Cardiac fibroblast (primary cell): Measurements from ENCODE around the gene PLET1.

Experiments
- DNase-seq, 2 donors: peaks; one replicate each; pipeline versions ENCODE4 v3.0.0 to v3.0.0-alpha.2; 2010; ENCODE audit warnings: low read depth in 2 of 2
- H3K4me3 ChIP-seq, 2 donors: replicated peaks in 1 of 2; 1 replicate in 1 of 2; 2 replicates in 1 of 2; pipeline ENCODE4 v1.5.1; 2011; ENCODE audit warnings: low read depth in 2 of 2, low read length in 2 of 2, mild to moderate bottlenecking in 2 of 2, moderate library complexity in 1 of 2
- CTCF ChIP-seq: IDR thresholded peaks from one replicate; pipeline ENCODE4 v1.5.1; 2011; ENCODE audit warnings: low read depth, mild to moderate bottlenecking, low read length, inconsistent platforms

PLET1 gene

GRCh38 chr11:112288021-112288420 is 27.4 kb upstream of the PLET1 start:
- TF ChIP-seq CTCF = no peak
- H3K4me3 ChIP-seq = no peak overlapping the region
- no peak for DNase-seq

GRCh38 chr11:112285841-112286311 is 25.2 kb upstream of the PLET1 start:
- no peak for TF ChIP-seq CTCF
- peak; percentile 55 to 56 for DNase-seq
- H3K4me3 ChIP-seq = no peak overlapping the region

- no peak for DNase-seq
- H3K4me3 ChIP-seq = no peak overlapping the region
- no peak for TF ChIP-seq CTCF
Observed at GRCh38 chr11:112281726-112282125, 21.1 kb upstream of the PLET1 start.

- H3K4me3 ChIP-seq = peak overlapping the region; percentile 30 to 44
- peak; percentile 71 for TF ChIP-seq CTCF
- DNase-seq = peak; percentile 87 to 89
Observed at GRCh38 chr11:112280268-112281126, 19.8 kb upstream of the PLET1 start.

GRCh38 chr11:112279901-112280267 is 19.2 kb upstream of the PLET1 start:
- peak overlapping the region; percentile 30 to 44 for H3K4me3 ChIP-seq
- DNase-seq = peak; percentile 62 to 69
- peak; percentile 81 for TF ChIP-seq CTCF

GRCh38 chr11:112278803-112279202 is 18.1 kb upstream of the PLET1 start:
- H3K4me3 ChIP-seq = no peak overlapping the region
- DNase-seq = no peak

More at GRCh38 chr11:112278803-112279202, 18.1 kb upstream of the PLET1 start:
- TF ChIP-seq CTCF = no peak
